Right lung (tissue), 5 donors: Measurements from ENCODE around the gene KIFC3. TPM values are rescaled to one million over a fixed set of nuclear protein-coding genes. Genes with fewer than 3 reads are reported as not detected.
"Not testable (repeated sequence)": the region's sequence is repeated elsewhere in the genome, so short reads cannot be mapped to it uniquely, and the experiment has no call there.

Source experiments
- DNase-seq, 2 donors: peaks; one replicate each; pipeline ENCODE4 v3.0.0-alpha.2; 2013
- polyA plus RNA-seq, 5 donors: library from polyadenylated mRNA; unstranded; fragments of 120-200 nt; gene quantifications; one replicate each; pipeline versions ENCODE4 v1.2.1 to v1.2.3, GENCODE V29; 2013; ENCODE audit warnings: inconsistent platforms in 1 of 5, low replicate concordance in 1 of 5; ENCODE audit not compliant: insufficient read length in 5 of 5, insufficient read depth in 1 of 5

The KIFC3 gene
- polyA plus RNA-seq, 5 donors = 34.9 to 63.6 (median 56.6) TPM

GRCh38 chr16:57826706-57827625, 24.7 kb upstream of the KIFC3 start:
- no peak for DNase-seq

GRCh38 chr16:57826052-57826451, 23.8 kb upstream of the KIFC3 start:
- DNase-seq = no peak

- DNase-seq = no peak
Observed at GRCh38 chr16:57825298-57826044, 23.2 kb upstream of the KIFC3 start.

GRCh38 chr16:57824888-57825287, 22.6 kb upstream of the KIFC3 start:
- peak in 1 of 2 donors; percentile 37 for DNase-seq

- no peak for DNase-seq
Observed at GRCh38 chr16:57823836-57824235, 21.5 kb upstream of the KIFC3 start.

GRCh38 chr16:57822856-57823255, 20.6 kb upstream of the KIFC3 start:
- no peak for DNase-seq

- no peak for DNase-seq
Observed at GRCh38 chr16:57822018-57822553, 19.8 kb upstream of the KIFC3 start.

GRCh38 chr16:57821149-57821971, 19.1 kb upstream of the KIFC3 start:
- no peak for DNase-seq

GRCh38 chr16:57818377-57819064, 16.2 kb upstream of the KIFC3 start:
- DNase-seq = no peak

GRCh38 chr16:57817680-57818079, 15.4 kb upstream of the KIFC3 start:
- no peak for DNase-seq

- peak; percentile 72 to 74 for DNase-seq
Observed at GRCh38 chr16:57815987-57816745, 13.9 kb upstream of the KIFC3 start.

GRCh38 chr16:57814896-57815295, 12.6 kb upstream of the KIFC3 start:
- no peak for DNase-seq

- no peak for DNase-seq
Observed at GRCh38 chr16:57813466-57813865, 11.2 kb upstream of the KIFC3 start.

- not testable (repeated sequence) for DNase-seq
Observed at GRCh38 chr16:57811340-57811739, 9.0 kb upstream of the KIFC3 start.

- no peak for DNase-seq
Observed at GRCh38 chr16:57810197-57811031, 8.1 kb upstream of the KIFC3 start.

GRCh38 chr16:57809276-57810196, 7.2 kb upstream of the KIFC3 start:
- DNase-seq = no peak

- no peak for DNase-seq
Observed at GRCh38 chr16:57808589-57809228, 6.4 kb upstream of the KIFC3 start.
